HG03558 (cell line): ENCODE measurements around the gene ING2.

Source experiments
- ATAC-seq: cut with Tn5 transposase; IDR thresholded peaks from one replicate; pipeline ENCODE4 v1.9.1; 2021; ENCODE audit warnings: moderate number of reproducible peaks; ENCODE audit not compliant: unreplicated experiment; ENCODE audit errors: extremely low read depth

The ING2 gene

DNA sequence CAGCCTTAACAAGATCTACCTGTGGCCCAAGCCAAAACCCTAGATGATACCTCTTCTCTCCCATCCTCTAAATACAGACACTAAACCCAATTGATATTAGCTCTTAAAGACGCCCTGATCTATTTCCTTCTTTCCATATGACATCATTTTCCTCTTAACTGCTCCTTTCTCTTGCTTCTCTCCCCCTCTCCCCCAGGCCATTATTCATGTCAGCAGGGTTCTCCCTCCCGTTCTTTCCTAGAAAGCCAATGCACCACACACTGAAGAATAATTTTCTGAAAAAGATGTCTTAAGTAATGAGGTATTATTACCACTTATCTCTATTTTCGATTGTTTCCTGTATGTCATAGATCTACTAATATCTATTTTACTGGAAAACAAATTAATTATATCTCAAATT lies 9.7 kb upstream of the ING2 start:
- no peak for ATAC-seq

DNA sequence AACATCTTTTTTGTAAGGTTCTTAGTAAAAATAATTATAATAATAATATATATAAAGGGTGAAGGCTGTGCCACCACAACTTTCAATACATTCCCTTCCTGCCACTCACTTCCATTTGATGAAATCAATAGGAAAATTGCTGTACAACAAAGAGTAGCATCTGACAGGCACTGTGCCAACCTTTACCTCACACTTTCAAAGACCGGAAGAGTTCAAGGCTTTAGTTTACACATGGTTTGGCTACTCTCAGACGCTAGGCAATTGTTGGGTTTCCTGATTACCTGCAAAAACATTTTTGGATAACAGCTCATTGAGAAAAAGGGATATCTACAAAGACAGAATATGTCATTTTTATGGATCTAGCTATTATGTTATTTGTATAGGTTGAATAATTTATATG lies 5.5 kb upstream of the ING2 start:
- no peak for ATAC-seq

DNA sequence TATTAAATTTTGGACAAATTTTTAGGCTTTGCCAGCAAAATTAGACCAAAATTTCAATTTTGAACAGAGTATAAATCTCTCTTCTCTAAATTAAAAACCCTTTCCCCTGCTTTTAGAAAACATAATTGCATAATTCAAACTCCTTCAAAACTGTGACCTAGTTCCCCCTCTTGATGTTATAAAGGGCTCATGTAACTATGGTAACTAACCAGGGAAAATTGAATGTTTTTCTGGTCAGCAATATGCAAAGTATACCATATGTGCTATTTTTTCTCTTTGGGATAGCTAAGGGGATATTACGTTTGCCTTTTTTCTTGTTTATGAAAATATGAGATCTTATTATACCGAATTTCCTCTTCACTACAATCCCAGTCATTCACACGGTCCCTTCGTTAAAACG lies 5.1 kb upstream of the ING2 start:
- ATAC-seq: no peak

DNA sequence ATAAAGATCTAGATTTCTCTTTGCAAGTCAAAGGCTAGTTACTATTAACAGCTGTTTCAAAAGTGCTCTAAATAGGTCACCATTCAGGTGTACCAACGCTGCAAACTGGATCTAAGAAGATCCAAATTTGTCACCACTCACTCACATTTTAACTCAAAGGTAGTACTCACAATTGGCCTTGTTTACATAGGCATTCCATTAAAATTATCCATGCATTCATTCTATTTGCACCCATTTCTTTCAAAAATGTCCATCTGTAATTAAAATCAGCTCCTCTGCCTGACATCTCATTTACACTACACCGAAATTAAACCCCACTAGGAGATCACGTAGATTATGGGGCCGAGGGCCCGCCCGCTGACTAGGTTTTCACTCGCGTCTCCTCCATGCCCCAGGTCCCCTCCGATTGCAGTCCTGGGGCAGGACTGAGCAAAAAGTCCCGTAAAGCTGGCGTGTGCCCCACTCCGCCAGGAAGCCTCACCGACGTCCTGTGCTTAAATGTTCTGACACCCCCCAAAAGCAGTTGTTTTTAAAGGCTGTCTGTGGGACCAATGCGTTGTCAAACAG lies 1.3 kb upstream of the ING2 start:
- ATAC-seq: no peak

DNA sequence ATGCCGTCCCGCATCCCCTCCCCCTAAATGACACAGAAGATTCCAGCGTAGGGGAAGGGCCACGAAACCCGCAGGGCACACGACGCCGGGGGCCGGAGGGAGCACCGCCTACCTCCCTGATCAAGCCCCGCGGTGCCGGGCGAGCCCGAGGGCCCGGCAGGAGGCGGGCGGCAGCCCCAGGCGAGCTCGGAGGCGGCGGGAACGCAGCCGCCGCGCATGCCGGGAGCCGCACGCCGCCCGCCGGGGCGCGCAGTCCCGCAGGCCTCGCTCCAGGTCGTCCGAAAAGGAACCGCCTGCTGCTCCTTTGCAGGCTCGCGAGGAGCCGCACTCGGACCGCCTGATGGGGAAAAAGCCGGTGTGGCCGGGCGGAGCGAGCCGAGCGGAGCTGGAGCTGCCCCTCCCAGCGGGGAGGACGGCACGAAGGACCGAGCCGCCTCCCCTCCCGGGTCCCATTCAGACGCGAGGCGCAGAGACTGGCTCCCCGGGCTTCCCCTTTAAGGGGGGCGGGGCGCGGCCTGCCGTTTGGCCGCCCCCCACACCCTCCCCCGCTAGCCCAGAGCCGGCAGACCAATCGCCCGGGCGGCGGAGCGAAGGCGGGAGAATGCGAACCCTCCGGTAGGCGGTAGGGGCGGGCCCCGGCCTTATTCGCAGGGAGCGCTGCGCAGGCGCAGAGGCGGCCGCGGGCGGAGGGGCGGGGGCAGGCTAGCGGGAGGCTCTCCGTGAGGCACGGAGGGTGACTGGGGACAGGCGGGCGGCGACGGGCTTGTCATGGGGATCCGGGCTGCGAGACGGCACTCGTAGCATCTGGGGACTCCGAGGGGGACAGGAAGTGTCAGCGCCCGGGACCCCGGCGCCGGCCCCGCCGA lies 561 bp upstream of the ING2 start:
- peak; percentile 55 for ATAC-seq

DNA sequence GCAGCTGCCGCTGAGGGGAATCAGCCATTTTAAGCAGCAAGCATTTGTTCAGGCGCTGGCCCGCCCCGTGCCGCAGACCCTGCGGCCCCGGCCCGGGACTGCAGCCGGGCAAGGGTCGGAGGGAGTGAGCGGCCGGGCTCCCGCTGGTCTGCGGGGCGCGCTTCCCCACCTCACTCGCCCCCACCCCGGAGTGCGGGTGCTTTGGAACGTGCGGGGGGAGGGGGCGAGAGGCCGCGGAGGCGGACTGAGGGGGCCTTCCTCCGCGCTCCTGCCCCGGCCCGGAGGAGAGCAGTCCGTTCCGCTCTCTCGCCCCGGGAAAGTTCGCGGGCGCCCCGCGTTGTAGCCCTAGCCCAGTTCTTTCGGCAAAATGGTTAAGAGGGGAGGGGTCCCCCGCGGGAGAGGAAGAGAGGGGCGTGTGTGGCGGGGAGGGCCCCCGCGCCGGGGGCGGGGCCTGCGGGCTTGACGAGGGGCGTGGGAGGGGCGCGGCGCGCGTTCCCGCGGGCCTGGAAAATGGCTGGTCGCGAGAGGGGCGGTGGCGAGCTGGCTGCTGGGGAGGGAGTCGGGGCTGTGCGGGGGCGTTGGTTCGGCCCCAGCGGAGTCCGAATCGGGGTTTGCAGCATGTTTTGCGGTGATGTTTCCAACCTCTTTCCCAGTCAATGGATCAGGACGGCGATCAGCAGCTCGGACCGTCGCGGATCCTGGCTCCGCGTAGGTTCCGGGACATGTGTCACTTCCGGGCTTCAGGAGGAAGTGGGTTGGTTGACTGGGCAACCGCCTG lies 942 bp downstream of the ING2 start:
- ATAC-seq: peak; percentile 23

DNA sequence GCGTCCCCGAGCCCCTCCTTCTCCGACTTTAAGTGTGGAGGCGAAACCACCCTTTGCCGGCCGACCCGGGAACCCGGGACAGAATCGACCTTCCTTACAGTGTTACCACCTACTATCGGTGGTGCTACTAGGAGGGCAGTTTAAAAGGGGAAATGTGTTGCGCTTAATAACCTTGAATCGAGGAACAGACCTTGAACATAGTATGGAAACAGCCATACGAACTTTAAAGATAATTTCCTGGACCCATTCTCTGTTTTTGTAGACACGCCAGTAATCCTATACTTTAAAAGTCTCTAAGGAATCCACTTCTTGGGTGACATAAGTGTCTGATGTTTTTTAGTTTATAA lies 1.5 kb downstream of the ING2 start:
- ATAC-seq: no peak

DNA sequence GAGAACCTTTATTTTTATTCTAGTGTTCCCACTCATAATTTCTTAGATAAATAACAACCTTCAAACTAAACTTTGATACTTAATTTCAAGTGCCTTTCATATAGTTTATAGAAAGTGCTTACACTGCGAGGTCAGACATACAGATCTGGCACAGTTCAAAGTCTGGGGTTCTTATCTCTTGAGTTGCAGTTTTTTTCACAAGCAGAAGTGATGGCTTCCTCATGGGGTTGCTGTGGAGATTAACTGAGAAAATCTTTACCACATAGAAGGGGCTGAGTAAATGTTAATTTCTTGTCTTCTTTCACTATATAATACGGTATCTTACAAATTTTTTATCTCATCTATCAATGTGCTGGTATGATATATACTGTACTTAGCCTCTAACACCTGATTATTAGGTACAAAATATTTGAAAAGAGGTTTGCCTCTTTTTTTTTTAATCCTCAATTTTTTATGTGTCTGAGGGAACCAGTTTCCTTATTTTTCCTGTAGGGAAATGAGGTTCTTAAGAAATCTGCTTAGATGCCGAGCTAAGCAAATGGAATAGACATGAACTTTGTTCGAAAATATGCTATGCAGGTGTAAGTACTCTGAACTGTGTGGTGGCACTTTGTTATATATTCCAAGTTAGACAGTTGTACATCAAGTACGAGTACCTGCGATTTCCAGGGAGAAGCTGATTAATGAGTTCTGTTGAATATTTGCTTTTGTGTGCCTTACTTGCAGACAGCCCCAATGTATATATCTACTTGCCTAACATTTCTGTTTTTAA lies 3.3 kb downstream of the ING2 start:
- no peak for ATAC-seq

DNA sequence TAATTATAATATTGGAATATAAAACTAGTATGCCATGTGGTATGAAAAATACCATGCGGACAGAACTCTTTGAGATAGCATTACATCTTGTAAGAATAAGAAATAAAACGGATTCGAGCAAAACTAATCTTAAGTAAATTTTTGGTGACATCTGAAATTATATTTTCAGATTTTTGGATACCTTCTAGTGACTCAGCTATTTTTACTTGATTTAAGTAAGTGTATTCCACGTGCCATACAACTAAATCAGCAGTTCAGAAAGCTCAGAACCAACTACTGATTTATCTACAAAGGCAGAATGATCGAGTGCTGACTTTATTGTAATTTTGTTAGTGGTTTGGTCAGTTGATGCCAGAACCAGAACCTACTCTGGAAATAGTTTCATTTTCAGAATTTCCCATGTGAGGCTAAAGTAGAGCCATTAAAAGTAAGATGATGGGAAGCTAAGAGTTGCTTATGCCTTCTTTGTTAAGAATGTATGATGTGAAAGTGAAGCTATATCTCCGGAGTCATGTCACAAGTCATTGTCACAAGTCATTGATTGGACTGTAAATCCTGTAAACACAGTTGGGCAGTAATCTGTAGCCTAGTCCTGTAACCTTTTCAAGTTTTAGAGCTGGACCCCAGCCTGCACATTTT lies 4.0 kb downstream of the ING2 start:
- no peak for ATAC-seq

DNA sequence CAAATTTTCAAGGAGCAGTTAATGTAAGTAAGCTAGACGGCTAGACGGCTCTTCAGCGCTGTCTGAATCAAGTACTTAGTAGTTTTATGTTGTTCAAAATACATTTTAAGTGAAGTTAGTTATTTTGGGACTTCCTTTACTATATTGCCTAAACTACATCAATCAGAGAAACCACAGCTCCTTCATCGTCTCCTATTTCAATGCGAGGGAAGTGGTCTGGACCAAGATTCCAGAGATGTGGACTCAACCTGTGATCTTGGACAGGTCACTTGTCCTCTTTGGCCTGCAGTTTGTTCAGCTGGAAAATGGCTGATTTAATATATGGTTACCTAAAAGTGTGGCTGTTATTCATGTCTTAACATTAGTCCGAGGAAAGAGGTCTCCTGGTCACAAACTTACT lies 10.6 kb downstream of the ING2 start:
- no peak for ATAC-seq

DNA sequence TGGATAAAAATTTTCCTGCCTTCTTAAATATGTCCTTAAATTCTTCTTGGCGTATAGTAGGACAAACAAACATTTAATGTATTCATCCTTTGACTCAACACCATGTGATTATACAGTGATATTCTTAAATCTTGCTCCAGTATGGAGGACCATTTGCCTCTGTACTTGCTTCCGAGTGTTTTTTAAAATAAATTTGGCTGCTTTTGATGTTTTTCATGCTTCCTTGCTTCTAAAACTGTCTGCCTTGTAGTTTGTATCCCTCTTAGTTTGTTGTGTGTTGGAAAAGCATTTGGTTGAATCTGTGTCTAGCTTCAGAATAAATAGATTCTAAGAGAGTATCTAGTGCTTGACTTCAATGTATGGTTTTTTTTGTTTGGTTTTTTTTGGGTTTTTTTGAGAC lies 12.3 kb downstream of the ING2 start:
- ATAC-seq: no peak

DNA sequence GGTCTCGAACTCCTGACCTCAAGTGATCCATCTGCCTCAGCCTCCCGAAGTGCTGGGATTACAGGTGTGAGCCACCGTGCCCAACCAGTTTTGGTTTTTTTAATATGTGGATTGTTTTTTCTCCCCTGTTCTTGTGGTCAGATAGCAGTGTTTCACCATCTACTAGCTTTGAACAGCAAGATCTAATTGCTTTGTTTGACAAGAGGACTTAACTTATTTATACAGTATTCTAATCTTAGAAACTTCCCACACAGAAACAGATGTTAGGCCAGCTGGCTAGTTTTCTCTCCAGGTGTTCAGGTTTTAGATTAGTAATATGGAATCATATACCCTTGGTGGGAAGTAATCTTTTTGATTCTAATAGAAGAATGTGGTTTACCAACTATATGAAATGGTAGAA lies 12.9 kb downstream of the ING2 start:
- ATAC-seq: no peak

DNA sequence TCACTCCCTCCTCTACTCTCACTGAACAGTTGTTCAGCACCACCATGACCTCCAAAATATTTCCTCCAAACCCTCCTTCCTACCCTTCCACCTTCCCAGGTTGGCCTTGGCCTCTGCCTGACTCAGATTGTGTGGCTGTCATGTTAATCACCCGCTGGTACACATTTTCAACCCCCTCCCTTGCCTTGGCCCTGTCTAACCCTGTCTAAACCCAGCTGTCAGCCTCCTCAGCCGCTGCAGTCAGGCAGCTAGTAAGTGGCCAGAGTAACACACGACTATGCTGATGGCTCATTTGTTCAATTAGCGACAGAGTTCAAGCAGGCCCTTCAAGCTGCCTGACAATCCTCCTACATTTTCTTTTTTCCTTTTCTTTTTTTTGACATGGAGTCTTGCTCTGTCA lies 18.0 kb downstream of the ING2 start:
- no peak for ATAC-seq

DNA sequence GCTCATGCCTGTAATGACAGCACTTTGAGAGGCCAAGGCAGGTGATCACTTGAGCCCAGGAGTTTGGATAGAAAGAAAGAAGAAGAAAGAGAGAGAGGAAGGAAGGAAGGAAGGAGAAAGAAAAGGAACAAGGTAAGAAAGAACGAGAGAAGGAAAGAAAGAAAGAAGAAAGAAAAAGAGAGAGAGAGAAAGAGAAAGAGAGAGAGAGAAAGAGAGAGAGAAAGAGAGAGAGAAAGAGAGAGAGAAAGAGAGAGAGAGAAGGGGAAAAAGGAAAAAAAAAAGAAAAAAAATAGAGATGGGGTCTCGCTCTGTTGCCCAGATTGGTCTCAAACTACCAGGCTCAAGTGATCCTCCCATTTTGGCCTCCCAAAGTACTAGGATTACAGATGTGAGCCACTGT lies 22.5 kb downstream of the ING2 start:
- ATAC-seq: no peak

DNA sequence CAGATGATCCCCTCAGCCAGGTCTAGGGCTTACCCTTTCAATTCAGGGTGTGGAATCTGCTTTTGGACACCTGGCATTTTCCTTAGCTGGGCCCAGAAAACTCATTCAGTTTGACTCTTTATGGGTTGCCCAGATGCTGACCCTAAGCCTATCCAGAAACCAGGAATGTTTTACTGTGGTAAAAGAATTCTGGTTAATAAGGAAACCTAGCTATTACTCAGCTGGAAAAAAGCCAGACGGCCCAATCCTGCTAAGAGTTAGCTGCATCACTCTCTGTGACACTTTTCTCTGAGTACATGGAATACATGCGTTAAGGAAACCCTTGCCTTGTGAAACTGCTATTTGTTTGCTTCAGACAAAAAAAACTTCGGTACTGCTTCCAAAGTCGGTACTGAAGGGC lies 28.0 kb downstream of the ING2 start:
- no peak for ATAC-seq

DNA sequence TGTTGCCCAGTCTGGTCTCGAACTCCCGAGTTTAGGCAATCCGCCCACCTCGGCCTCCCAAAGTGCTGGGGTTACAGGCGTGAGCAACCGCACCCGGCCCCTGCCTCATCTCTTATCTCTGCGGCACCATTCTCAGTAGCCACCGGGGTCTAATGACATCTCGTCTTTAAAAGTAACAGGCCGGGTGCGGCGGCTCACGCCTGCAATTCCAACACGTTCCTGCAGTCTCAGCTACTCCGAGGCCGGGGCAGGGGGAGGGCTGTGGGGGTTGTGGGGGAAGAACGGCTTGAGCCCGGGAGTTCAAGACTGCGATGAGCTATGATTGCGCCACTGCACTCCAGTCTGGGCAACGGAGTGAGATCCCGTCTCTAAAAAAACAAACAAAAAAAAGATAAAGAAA lies 28.8 kb downstream of the ING2 start:
- no peak for ATAC-seq

DNA sequence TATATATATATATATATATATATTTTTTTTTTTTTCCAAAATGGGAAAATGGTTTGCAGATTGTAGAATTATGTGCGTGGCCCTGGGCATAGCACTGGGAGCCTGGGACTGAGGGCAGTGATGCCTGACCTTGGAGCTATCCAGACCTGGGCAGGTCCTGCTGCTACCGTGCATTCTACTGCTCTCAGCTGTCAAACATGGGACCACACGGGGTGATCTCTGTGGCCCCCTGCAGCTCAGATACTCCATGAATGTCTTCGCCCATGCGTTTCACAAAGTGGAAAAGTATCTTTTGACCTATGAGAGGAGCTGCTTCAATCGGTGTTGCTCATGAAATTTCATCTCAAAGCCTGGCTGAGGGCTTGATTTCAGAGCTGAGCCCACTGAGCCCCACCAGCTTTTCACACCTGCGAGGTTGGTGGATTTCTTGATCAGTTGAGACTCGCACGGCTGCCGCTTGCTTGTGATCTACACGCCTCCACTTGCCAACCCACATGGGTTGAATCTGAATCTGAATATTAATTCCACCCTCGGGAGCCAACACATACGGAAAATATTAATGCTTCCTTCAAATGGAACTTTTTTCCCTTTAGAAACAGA lies 35.7 kb downstream of the ING2 start:
- no peak for ATAC-seq

DNA sequence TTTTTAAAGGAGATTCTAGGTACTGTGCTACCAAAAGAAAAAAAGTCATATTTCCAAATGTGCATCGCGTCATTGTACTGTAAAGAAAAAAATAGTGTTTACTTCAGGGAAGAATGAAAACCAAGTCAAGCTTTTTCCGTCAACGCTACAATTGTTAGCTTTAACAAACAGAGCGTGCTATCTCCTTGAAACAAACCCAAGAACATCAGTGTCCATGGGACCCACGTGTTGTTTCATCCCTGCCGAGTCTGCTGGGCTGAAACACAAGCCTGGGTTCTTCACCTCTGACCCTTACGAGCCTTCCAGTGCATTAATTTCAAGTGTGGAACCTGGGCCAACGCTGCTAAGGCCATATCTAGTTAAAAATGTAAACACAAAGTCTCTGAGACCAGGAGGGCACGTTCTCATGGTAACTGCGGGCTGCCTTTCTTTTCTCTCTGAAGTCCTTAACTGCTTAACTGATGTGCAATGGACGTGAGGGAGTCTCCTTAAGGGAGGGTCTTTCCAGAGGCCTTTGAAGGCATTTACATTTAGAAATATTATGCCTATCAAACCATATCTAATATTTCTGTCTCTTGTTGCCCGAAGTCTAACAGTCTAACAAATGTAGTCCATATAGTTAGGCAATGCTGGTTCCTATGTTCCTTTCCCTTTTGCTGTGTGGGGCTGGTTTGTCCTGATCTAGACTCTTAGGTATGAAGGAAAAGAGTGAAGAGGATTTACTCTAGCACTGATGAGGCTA lies 36.3 kb downstream of the ING2 start:
- ATAC-seq: no peak

DNA sequence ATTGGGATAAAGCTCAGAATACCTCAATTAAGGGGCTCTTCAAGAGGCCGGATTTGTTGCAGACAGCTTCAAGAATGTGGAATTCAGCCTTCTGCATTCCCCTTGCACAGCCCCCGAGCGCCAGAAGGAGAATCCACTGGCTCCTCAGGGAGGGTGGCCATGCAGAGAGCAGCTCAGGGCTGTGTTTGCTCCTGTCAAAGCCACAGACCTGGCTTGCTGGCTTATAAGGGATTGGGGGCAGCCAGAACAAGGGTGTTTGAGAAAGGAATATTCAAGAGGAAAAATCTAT lies 36.8 kb downstream of the ING2 start:
- ATAC-seq: no peak
